SH-SY5Y (cell line): ENCODE results near the gene CEACAM3.

ENCODE experiments used
- GATA2 ChIP-seq: IDR thresholded peaks from 2 replicates; pipeline ENCODE4 v1.6.1; 2011; ENCODE audit warnings: mild to moderate bottlenecking, low read depth, low read length
- GATA3 ChIP-seq: IDR thresholded peaks from 2 replicates; pipeline ENCODE4 v1.6.1; 2011; ENCODE audit warnings: low read depth, mild to moderate bottlenecking, low read length, moderate library complexity

CEACAM3 gene

GRCh38 chr19:41792513-41793413, 3.6 kb upstream of the CEACAM3 start:
- TF ChIP-seq GATA3 (no peak), GATA2 (no peak)

GRCh38 chr19:41793414-41793727, 3.0 kb upstream of the CEACAM3 start:
- TF ChIP-seq GATA3 (no peak), GATA2 (no peak)

GRCh38 chr19:41795031-41795461, 1.3 kb upstream of the CEACAM3 start:
- TF ChIP-seq GATA3 (no peak), GATA2 (no peak)

GRCh38 chr19:41796901-41797300, 514 bp downstream of the CEACAM3 start:
- TF ChIP-seq GATA3 (no peak), GATA2 (no peak)

- no peak for TF ChIP-seq GATA3
- TF ChIP-seq GATA2 = no peak
Measured at GRCh38 chr19:41799444-41800000, 3.1 kb downstream of the CEACAM3 start.

GRCh38 chr19:41801031-41801430, 4.6 kb downstream of the CEACAM3 start:
- TF ChIP-seq GATA3 (no peak), GATA2 (no peak)

GRCh38 chr19:41801792-41802211, 5.4 kb downstream of the CEACAM3 start:
- TF ChIP-seq GATA3 = no peak
- TF ChIP-seq GATA2 = no peak

GRCh38 chr19:41802770-41803169, 6.4 kb downstream of the CEACAM3 start:
- TF ChIP-seq GATA2 (no peak), GATA3 (no peak)

GRCh38 chr19:41804336-41804735, 7.9 kb downstream of the CEACAM3 start:
- TF ChIP-seq GATA2 (no peak), GATA3 (no peak)

GRCh38 chr19:41807176-41807575, 10.8 kb downstream of the CEACAM3 start:
- TF ChIP-seq GATA2 = no peak
- no peak for TF ChIP-seq GATA3

GRCh38 chr19:41808663-41809566, 12.5 kb downstream of the CEACAM3 start:
- TF ChIP-seq GATA2 = no peak
- TF ChIP-seq GATA3 = no peak

- TF ChIP-seq GATA2 (no peak), GATA3 (no peak)
Measured at GRCh38 chr19:41810301-41810700, 13.9 kb downstream of the CEACAM3 start.

- TF ChIP-seq GATA2 (no peak), GATA3 (no peak)
Measured at GRCh38 chr19:41811036-41811435, 14.6 kb downstream of the CEACAM3 start.

GRCh38 chr19:41811981-41812380, 15.6 kb downstream of the CEACAM3 start:
- TF ChIP-seq GATA3 (no peak), GATA2 (no peak)

GRCh38 chr19:41813911-41814310, 17.5 kb downstream of the CEACAM3 start:
- TF ChIP-seq GATA2 (no peak), GATA3 (no peak)
